Measurements from ENCODE around the gene WEE2.
"Not testable (repeated sequence)": the region's sequence is repeated elsewhere in the genome, so short reads cannot be mapped to it uniquely, and the experiment has no call there.

The WEE2 gene

GRCh38 chr7:141714571-141714970 lies 6.4 kb downstream of the WEE2 start:
- DNase-seq (ENCODE audit: low spot score), result no peak

GRCh38 chr7:141715018-141715417 lies 6.9 kb downstream of the WEE2 start:
- DNase-seq (ENCODE audit: low spot score), result no peak

GRCh38 chr7:141715794-141716689 lies 7.9 kb downstream of the WEE2 start:
- no peak for DNase-seq (ENCODE audit: low spot score)

- DNase-seq (ENCODE audit: low spot score), result no peak
Observed at GRCh38 chr7:141717450-141717849, 9.3 kb downstream of the WEE2 start.

- DNase-seq (ENCODE audit: low spot score), result no peak
Observed at GRCh38 chr7:141722529-141722928, 14.4 kb downstream of the WEE2 start.

GRCh38 chr7:141729020-141729419 lies 20.9 kb downstream of the WEE2 start:
- no peak for DNase-seq (ENCODE audit: low spot score)

- DNase-seq (ENCODE audit: low spot score), result no peak
Observed at GRCh38 chr7:141731476-141732149, 23.5 kb downstream of the WEE2 start.

GRCh38 chr7:141737118-141737835 lies 29.1 kb downstream of the WEE2 start:
- DNase-seq (ENCODE audit: low spot score), result peak; percentile 12

- DNase-seq (ENCODE audit: low spot score), result peak; percentile 97
Observed at GRCh38 chr7:141737836-141738591, 29.9 kb downstream of the WEE2 start, which contains the start of gene SSBP1. Gene SSBP1 (plus strand): TSS chr7:141738358. CDS start chr7:141739167, 809 bp downstream.

- DNase-seq (ENCODE audit: low spot score), result no peak
Observed at GRCh38 chr7:141738592-141739013, 30.4 kb downstream of the WEE2 start.

- DNase-seq (ENCODE audit: low spot score), result no peak
Observed at GRCh38 chr7:141739250-141739649, 31.1 kb downstream of the WEE2 start.

GRCh38 chr7:141742229-141742628 lies 34.1 kb downstream of the WEE2 start:
- DNase-seq (ENCODE audit: low spot score), result no peak

- DNase-seq (ENCODE audit: low spot score), result no peak
Observed at GRCh38 chr7:141744131-141744530, 36.0 kb downstream of the WEE2 start.

GRCh38 chr7:141748396-141748795 lies 40.2 kb downstream of the WEE2 start:
- DNase-seq (ENCODE audit: low spot score), result no peak

- DNase-seq (ENCODE audit: low spot score), result not testable (repeated sequence)
Observed at GRCh38 chr7:141751904-141752303, 43.8 kb downstream of the WEE2 start.

GRCh38 chr7:141752634-141753033 lies 44.5 kb downstream of the WEE2 start:
- DNase-seq (ENCODE audit: low spot score), result no peak

- DNase-seq (ENCODE audit: low spot score), result peak; percentile 43
Observed at GRCh38 chr7:141754939-141755338, 46.8 kb downstream of the WEE2 start.

GRCh38 chr7:141763797-141764196 lies 55.6 kb downstream of the WEE2 start, which contains the start of gene TAS2R3:
Gene TAS2R3 (plus strand): TSS chr7:141764097. CDS start chr7:141764159, 62 bp downstream.
- no peak for DNase-seq (ENCODE audit: low spot score)

- DNase-seq (ENCODE audit: low spot score), result not testable (repeated sequence)
Observed at GRCh38 chr7:141770083-141770583, 62.0 kb downstream of the WEE2 start.

GRCh38 chr7:141776374-141776773 lies 68.2 kb downstream of the WEE2 start, which contains the start of gene TAS2R4:
Gene TAS2R4 (plus strand): TSS chr7:141776674. CDS start chr7:141778489, 1,815 bp downstream.
- DNase-seq (ENCODE audit: low spot score), result no peak

Measured in SK-N-DZ (cell line).